Rectal smooth muscle tissue (tissue), 1 donor: ENCODE results near the gene GALE.
"Not testable (repeated sequence)": the region's sequence is repeated elsewhere in the genome, so short reads cannot be mapped to it uniquely, and the experiment has no call there.

Experiments
- H3K27ac ChIP-seq: one replicate; pipeline ENCODE4 v1.7.0; 2013; ENCODE audit warnings: low read depth, low read length, inconsistent platforms
- H3K27me3 ChIP-seq: one replicate; pipeline ENCODE4 v1.7.0; 2013; ENCODE audit warnings: low read length; ENCODE audit not compliant: control insufficient read depth, insufficient read depth
- H3K36me3 ChIP-seq: one replicate; pipeline ENCODE4 v1.7.0; 2013; ENCODE audit warnings: low read length; ENCODE audit not compliant: control insufficient read depth, insufficient read depth
- H3K4me1 ChIP-seq: one replicate; pipeline ENCODE4 v1.7.0; 2013; ENCODE audit warnings: low read length; ENCODE audit not compliant: control insufficient read depth, insufficient read depth
- H3K4me3 ChIP-seq: one replicate; pipeline ENCODE4 v1.7.0; 2013; ENCODE audit warnings: low read length
- H3K9ac ChIP-seq: one replicate; pipeline ENCODE4 v1.7.0; 2013; ENCODE audit warnings: low read length

GALE gene

GRCh38 chr1:23800400-23801337 is at the start of gene GALE:
Gene GALE (minus strand): TSS chr1:23800754. CDS start chr1:23799007, 1,747 bp downstream.
- peaks cover 3% of the 10 kb centered on the region for H3K36me3 ChIP-seq
- H3K9ac ChIP-seq, result peak within 1 kb of the TSS; percentile 70
- H3K27ac ChIP-seq, result peak within 1 kb of the TSS; percentile 88
- peaks cover 9% of the 10 kb centered on the region for H3K4me1 ChIP-seq
- no peaks in the 10 kb centered on the region for H3K27me3 ChIP-seq
- H3K4me3 ChIP-seq, result peak within 1 kb of the TSS; percentile 94

GRCh38 chr1:23848673-23849616 is 48.4 kb upstream of the GALE start:
- Histone ChIP-seq H3K36me3 (peaks cover 20% of the 10 kb centered on the region), H3K27ac (no peak overlapping the region), H3K4me1 (no peaks in the 10 kb centered on the region), H3K4me3 (no peak overlapping the region), H3K9ac (no peak overlapping the region), H3K27me3 (no peaks in the 10 kb centered on the region)

GRCh38 chr1:23847482-23848095 is 47.0 kb upstream of the GALE start:
- not testable (repeated sequence) for H3K4me3 ChIP-seq, H3K27me3 ChIP-seq, H3K9ac ChIP-seq, H3K4me1 ChIP-seq, H3K27ac ChIP-seq
- H3K36me3 ChIP-seq, result peaks cover 20% of the 10 kb centered on the region

DNA sequence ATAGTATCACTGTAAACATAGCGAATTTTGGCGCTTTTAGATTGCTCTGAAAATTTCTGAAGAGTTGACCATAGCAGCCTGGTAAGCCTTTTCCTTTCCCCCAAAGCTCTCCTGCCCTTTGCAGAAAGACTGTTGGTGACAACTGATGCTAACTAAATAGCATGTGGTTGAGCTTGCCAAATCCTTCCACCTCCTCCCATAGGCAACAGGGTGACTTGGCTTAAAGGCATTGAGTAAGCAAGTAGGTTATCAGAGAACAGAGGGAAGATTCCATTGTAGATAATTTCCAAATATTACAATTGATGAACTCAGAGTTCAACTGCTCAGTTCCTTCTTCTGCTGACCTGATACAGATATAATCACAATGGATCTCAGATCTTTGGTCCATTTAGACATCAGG is 44.6 kb upstream of the GALE start:
- H3K36me3 ChIP-seq, result peaks cover 18% of the 10 kb centered on the region
- H3K27ac ChIP-seq, result no peak overlapping the region
- H3K4me3 ChIP-seq, result no peak overlapping the region
- no peaks in the 10 kb centered on the region for H3K4me1 ChIP-seq
- H3K27me3 ChIP-seq, result no peaks in the 10 kb centered on the region
- no peak overlapping the region for H3K9ac ChIP-seq

DNA sequence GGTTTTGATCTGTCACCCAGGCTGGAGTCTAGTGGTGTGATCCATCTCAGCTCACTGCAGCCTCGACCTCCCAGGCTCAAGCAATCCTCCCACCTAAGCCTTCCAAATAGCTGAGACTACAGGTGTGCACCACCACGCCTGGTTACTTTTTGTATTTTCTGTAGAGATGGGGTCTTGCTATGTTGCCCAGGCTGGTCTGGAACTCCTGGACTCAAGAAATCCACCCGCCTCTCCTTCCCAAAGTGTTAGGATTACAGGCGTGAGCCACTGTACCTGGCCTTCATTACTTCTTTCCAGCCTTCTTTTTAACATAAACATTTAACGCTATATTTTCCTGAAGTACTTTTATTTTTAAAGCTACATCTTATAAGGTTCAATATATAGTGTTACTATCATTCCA is 43.1 kb upstream of the GALE start:
- Histone ChIP-seq H3K27me3 (no peaks in the 10 kb centered on the region), H3K27ac (no peak overlapping the region), H3K9ac (no peak overlapping the region), H3K4me1 (no peaks in the 10 kb centered on the region), H3K36me3 (peaks cover 18% of the 10 kb centered on the region), H3K4me3 (no peak overlapping the region)

DNA sequence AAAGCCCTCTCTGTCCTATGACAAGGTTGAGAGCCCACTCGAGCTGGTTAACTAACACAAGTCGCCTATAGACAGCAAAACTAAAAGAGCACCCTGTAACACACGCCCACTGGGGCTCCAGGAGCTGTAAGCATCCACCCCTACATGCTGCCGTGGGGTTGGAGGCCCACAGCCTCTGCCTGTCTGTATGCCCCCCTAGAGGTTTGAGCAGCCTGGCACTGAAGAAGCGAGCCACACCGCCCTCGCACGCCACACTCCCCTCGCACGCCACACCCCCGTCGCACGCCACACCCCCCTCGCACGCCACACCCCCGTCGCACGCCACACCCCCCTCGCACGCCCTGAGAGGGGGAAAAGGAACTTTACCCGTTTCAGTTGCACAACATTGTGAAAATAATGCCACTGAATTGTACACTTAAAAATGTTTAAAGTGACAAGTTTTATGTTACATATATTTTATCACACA is 37.9 kb upstream of the GALE start:
- Histone ChIP-seq H3K9ac (no peak overlapping the region), H3K4me1 (no peaks in the 10 kb centered on the region), H3K27me3 (no peaks in the 10 kb centered on the region), H3K4me3 (peak overlapping the region; percentile 65), H3K36me3 (no peaks in the 10 kb centered on the region), H3K27ac (no peak overlapping the region)

DNA sequence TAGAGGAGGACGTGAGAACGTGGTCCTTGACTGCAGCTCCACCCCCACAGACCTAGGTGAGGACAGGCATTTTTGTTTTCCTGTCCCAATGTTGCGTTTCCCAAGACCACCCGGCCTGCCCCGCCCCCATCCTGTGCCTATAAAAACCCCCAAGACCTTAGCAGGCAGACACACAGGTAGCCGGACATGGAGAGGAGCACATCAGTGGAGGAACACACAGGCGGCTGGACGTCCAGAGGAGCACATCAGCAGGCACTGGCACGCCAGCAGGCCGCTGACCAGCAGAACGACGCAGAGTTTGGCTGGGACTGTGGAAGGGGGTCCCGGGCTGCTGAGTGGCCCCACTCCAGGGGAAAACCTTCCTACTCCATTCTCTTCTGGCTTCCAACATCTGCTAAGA is 37.4 kb upstream of the GALE start:
- no peak overlapping the region for H3K9ac ChIP-seq
- no peaks in the 10 kb centered on the region for H3K27me3 ChIP-seq
- no peaks in the 10 kb centered on the region for H3K36me3 ChIP-seq
- H3K27ac ChIP-seq, result no peak overlapping the region
- no peaks in the 10 kb centered on the region for H3K4me1 ChIP-seq
- peak overlapping the region; percentile 65 for H3K4me3 ChIP-seq

GRCh38 chr1:23836037-23836436 is 35.5 kb upstream of the GALE start:
- Histone ChIP-seq H3K27ac (no peak overlapping the region), H3K27me3 (no peaks in the 10 kb centered on the region), H3K4me3 (no peak overlapping the region), H3K9ac (no peak overlapping the region), H3K36me3 (no peaks in the 10 kb centered on the region), H3K4me1 (no peaks in the 10 kb centered on the region)

DNA sequence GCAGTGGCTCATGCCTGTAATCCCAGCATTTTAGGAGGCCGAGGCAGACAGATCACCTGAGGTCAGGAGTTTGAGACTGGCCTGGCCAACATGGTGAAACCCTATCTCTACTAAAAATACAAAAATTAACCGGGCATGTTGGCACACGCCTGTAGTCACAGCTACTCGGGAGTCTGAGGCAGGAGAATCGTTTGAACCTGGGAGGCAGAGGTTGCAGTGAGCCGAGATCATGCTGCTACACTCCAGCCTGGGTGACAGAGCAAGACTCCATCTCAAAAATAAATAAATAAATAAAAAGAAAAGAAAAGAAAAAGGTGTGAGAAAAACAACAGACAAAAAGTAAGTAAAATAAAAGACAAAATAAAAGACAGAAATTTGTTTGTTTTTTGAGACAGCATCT is 33.6 kb upstream of the GALE start:
- H3K4me3 ChIP-seq, H3K36me3 ChIP-seq, H3K9ac ChIP-seq, H3K4me1 ChIP-seq, H3K27ac ChIP-seq, H3K27me3 ChIP-seq: not testable (repeated sequence)

GRCh38 chr1:23827717-23828116 is 27.2 kb upstream of the GALE start:
- Histone ChIP-seq H3K27me3 (no peaks in the 10 kb centered on the region), H3K4me3 (no peak overlapping the region), H3K4me1 (peaks cover 10% of the 10 kb centered on the region), H3K36me3 (no peaks in the 10 kb centered on the region), H3K27ac (no peak overlapping the region), H3K9ac (no peak overlapping the region)

- H3K27ac ChIP-seq, H3K4me1 ChIP-seq, H3K27me3 ChIP-seq, H3K4me3 ChIP-seq, H3K9ac ChIP-seq, H3K36me3 ChIP-seq: not testable (repeated sequence)
Measured at GRCh38 chr1:23826590-23826989, 26.0 kb upstream of the GALE start.
